ENCODE results near the gene PRSS16.

Gene PRSS16

GRCh38 chr6:27288136-27289044 is 40.9 kb downstream of the PRSS16 start:
- no peak for DNase-seq

DNA sequence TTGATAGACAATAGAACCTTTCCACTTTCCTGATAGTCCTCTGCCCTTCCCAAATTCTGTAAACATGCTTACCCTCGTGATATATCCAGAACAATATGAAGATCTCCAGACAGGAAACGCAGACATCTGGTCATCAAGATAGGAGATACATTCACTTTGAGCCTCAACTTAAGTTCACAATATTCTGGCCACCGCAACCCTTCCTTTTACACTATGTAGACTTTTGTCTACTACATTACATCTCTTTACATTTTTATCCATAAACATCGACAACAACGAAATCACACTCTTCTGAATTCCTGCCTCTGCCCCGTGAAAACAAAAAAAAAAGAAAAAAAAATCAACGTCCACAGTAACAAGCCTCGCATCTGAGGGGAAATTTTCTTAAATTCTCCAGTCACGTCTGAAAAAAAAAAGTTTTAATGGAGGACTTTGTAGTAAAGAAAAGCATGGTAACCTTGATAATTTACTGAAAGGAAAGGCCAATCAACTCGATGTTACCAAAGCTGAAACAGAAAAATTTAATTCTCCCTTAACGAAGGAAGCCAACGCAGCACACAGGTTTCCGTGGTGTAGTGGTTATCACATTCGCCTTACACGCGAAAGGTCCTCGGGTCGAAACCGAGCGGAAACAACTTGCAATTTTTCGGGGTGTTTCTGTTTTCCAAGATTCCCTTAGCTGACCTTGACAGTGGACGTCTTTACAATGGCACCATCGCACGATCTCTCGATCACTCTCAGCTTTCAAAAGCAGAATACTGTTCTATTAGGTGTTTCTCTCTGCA is 42.8 kb downstream of the PRSS16 start:
- peak; percentile 75 for DNase-seq

DNA sequence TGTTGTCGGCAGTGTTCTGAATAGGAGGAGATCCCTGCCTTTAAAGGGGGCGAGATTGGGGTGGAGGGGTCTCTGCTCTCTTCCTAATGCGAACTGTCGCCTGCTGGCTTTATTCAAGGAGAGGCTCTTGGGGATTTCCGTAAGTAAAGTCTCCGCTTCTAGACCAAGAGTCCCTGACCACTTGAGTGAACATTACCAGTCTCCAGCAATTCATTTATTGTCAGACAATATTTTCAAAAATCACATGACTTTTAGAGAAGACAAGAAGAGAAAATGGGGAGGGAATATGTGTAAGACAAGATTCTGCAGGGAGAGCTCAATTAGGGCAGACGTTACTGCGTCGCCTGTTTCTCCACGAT is 43.3 kb downstream of the PRSS16 start:
- no peak for DNase-seq

DNA sequence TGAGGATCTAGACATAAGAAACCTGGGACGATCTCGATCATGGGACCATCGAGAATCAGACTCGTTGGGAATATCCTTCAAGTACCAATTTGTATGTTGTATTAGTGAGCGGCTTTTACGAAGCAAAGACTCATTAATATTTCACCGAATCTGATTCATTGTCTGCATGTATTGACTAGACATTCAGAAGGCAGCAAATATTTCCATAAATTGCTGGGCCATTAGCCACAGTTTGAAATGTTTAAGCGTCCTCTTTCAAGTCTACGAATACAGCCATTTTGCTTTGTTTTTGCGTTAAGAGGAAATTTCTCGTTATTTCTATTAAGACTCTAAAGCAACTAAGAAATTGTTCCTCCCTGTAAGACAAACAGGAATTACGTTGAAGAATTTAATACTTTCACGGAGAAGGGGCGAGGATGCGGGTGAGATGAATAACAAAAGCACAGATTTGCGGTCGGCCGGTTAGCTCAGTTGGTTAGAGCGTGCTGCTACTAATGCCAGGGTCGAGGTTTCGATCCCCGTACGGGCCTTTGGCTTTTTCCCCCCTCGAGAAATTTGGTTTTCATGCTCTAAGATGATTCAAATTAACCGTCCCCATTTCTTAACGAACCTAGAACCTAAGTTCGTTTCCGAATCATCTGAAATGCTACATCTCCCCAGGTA is 46.1 kb downstream of the PRSS16 start:
- DNase-seq = peak; percentile 79

DNA sequence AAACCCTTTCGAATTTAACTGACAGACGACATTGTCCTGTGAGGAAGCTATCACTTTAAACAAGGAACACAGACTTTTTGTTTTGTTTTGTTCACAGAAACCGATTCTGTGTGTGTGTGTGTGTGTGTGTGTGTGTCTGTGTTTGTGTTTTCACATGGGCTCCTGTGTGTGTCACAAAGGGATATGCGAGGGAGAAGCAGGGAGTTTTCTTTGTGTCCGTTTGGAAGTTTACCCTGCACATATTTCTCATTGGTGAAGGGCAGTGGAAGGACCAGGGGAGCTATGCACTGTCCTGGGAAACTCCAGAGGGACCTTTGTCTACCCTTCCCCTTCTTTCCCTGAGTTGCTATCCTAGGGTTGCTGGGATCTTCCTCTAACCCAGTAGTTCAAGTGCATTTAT is 46.9 kb downstream of the PRSS16 start:
- no peak for DNase-seq

DNA sequence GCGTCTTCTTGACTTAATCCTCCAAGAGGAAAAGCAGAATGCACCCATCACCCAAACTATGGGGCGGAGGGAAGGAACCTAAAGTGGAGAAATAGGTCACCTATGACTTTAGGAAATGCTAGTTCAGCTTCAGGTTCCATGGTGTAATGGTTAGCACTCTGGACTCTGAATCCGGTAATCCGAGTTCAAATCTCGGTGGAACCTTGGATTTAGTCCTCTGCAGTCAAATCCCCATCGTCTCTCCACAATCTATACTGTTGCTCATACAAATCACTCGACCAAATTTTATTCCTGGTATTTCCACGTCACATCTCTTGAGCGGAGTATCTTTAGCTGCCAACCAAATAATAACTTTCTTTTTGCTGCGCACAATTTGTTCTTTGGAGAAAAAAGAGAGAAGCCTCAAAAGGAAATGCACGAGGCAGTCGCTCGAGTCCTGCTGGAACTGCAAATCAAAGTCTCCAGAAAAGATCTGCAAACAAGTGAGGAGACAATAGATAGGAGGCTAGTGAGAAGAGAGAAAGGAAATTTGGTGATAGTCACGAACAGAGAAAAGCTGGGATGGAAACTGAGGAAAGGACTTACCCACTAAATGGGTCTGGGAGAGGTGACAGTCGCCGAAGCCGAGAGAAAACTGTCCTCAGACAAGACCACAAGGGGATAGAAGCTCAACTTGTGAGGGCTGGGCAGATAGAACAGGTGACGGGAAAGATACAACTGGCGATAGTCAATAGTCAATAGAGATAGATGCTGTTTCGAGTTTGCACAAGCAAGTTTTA is 48.0 kb downstream of the PRSS16 start:
- DNase-seq = peak; percentile 87

DNA sequence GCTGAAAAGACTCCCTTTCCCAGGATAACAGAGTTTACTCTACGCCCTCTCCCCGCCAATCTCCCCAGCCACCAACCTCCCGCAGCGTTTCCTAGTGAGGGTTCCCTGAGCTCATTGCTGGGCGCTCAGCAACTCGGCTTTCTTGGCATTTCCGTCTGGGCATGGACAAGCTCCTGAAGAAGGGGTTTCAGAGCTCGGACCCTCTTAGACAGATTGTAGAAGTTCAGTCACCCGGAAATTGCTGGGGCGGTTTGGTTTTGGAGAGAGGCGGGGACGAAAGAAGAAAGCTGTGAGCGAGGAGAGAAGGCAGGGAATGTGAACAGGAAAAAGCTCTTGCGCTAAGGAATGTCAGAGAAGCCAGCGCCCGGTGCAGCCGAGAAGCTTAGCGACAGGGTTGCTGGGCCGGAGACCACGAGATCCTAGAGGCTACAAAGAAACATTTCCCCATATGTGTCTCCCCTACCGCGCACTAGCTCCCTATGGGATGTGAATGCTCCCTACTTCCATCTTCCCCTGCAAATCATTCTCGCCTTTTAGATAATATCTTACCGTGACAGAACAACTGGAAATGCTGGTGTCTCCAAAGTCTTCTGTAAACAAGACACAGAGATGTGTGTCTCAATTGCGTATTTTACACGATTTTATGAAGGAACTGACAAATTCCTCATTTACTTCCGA is 48.7 kb downstream of the PRSS16 start:
- peak; percentile 78 for DNase-seq

- DNase-seq = no peak
Observed at GRCh38 chr6:27297484-27297856, 50.0 kb downstream of the PRSS16 start.

DNA sequence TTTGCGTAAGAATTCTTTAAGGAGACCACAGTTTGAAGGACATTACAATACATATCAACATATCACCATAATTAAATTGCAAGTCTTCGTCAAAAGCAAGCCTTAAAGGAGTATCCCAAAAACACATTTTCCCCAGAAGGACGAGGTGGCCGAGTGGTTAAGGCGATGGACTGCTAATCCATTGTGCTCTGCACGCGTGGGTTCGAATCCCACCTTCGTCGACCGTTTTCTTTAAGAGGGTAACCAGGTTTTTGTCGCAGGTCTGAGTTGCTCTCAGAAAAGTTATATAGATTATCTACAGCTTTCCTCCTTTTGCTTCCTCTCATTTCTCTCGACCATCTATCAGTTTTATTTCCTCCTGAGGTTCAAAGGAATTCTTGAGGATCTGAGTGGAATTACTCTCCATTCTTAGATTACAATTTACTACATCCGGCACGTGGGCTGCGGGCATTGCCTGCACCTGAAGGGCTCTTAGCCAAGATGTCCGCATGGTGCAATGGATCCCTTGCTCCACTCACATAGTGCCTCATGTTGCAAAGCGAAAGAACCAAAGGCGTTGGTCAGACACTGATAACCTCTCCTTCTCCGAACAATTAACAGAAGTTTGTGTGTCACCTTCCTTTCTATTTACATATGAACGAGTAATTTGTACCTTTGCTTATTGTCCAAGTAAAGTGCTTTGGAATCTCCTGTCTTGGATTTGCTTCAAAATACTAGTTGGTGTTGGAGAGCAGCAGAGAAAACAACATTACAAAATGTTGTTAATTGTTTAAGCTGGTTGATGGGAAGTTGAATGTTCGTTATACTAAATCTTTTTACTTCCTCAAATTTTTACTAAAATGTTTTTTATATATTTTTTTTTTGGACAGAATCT is 50.6 kb downstream of the PRSS16 start:
- peak; percentile 77 for DNase-seq

DNA sequence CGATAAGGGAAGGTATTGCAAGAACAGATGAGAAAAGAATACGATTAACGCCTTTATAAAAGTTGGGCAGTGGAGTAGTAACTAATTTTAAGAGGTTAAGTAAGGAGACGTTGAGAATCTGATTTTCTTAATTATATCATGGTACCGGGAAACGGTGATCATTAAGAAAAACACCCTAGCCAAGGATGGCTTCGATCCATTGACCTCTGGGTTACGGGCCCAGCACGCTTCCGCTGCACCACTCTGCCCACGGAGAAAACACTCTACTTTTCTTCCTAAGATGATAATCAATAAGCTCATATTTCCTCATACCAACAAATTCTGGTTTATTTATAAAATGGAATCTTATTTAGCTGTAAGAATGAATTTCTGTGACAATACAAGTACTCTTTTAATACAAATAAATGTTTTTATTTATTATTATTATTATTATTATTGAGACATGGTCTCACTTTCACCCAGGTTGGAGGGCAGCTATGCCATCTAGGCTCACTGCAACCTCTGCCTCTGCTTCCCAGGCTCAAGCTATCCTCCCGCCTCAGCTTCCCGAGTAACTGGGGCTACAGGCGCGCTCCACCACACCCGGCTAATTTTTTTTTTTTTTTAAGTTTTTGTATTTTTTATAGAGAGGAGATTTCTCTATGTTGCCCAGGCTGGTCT is 56.2 kb downstream of the PRSS16 start:
- DNase-seq = no peak

All from EL (cell line).